ENCODE measurements around the gene ACOXL.

- TF ChIP-seq, protein P1, sequence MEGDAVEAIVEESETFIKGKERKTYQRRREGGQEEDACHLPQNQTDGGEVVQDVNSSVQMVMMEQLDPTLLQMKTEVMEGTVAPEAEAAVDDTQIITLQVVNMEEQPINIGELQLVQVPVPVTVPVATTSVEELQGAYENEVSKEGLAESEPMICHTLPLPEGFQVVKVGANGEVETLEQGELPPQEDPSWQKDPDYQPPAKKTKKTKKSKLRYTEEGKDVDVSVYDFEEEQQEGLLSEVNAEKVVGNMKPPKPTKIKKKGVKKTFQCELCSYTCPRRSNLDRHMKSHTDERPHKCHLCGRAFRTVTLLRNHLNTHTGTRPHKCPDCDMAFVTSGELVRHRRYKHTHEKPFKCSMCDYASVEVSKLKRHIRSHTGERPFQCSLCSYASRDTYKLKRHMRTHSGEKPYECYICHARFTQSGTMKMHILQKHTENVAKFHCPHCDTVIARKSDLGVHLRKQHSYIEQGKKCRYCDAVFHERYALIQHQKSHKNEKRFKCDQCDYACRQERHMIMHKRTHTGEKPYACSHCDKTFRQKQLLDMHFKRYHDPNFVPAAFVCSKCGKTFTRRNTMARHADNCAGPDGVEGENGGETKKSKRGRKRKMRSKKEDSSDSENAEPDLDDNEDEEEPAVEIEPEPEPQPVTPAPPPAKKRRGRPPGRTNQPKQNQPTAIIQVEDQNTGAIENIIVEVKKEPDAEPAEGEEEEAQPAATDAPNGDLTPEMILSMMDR (IDR thresholded peaks at IDR 0.05): no peak
- TF ChIP-seq POLR2A (IDR thresholded peaks at IDR 0.05): no peak
Measured at GRCh38 chr2:110725370-110725769, 7.0 kb upstream of the ACOXL start.
